GM19025 (cell line): ENCODE measurements around the gene ADD2.

Experiments
- ATAC-seq: cut with Tn5 transposase; IDR thresholded peaks from one replicate; pipeline ENCODE4 v1.9.1; 2021; ENCODE audit warnings: mild to moderate bottlenecking, low read depth, moderate library complexity; ENCODE audit not compliant: unreplicated experiment

Gene ADD2

DNA sequence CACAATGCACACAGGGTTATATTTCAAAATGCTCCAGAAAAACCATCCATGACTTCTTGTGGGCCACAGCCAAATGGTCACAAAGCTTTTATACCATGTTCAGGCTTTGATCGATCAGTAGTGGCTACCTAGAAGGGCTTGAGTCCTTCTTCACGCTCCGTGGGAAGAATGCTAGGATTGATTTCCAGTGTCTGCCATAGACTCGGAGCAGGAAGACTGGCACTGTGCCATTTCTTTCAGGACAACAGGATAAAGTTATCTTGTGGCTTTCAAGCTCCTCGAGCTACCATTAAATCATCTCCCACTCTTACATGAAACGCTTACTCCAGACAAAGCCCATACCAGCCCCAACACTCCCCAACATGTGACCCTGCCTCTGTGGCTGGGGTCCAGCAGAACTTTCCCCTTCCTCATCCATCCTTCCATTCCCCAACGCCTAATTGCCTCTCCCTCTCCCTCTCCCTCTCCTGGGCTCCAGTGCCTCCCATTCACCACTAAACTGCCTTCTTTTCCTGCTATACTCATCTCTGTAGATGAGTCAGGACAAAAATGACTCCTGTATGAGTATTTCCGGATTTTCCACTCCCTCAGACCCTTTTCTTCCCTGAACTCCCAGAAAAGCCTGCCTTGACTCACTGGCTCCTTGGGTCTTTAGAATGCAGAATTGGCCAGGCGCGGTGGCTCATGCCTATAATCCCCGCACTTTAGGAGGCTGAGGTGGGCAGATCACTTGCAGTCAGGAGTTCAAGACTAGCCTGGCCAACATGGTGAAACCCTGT, 40.9 kb downstream of the ADD2 start:
- ATAC-seq = no peak

DNA sequence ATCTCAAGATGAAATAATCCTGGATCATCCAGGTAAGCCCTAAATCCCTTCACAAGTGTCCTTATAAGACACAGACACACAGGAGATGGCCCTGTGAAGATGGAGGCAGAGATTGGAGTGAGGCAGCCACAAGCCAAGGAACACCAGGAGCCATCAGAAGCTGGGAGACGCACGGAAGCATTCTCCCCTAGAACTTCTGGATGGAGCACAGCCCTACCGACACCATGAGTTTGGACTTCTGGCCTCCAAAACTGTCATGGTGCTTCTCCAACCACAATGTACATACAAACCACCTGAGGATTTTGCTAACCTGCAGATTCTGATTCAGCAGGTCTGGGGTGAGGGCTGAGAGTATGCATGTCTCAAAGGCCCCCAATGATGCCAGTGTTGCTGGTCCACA, 42.5 kb downstream of the ADD2 start:
- ATAC-seq = no peak

DNA sequence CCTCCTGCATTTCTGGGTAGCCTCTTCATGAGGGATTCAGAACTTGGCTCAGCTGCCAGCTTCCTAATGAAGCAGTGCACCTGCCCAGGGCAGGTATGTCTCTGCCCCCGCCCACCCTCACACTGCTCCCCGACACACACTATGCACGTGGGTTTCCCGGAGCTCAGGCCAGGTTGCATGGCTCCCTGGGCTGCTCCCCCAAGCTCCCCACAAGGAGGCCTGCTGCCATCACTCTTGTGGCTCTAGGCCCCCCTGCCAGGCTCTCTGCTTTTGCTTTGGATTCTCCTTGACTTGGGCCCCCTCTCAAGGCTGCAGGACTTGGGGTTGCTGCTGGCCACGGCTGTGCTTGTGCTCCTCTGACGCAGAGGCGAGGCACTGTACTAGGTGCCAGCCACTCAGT, 43.6 kb downstream of the ADD2 start:
- ATAC-seq = no peak

DNA sequence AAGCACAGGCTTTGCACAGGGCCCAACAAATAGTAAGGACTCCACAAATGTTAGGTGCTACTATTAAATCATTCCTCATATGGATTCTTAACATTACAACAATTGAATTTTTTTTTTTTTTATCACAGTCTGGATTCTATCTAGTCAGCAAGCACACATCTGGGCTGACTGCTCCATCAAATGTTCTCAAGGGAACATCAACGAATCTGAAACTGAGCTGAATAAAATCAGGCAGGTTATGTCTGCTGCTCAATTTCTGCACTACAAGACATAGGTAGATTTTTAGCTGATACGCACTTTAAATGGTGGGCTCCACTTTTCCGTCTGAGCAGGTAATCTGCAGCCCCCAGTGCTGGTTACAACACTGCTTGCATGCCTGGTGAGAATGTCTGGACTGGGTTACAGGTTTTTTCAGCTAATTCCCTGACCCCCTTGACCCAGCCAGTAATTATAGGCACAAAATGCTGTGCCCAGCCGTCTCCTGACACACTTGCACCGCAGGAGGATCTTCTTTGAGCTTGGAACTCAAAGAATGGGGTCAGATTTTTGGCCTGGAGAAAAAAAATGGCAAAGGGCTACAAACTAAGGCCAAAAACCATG, 44.6 kb downstream of the ADD2 start:
- no peak for ATAC-seq

DNA sequence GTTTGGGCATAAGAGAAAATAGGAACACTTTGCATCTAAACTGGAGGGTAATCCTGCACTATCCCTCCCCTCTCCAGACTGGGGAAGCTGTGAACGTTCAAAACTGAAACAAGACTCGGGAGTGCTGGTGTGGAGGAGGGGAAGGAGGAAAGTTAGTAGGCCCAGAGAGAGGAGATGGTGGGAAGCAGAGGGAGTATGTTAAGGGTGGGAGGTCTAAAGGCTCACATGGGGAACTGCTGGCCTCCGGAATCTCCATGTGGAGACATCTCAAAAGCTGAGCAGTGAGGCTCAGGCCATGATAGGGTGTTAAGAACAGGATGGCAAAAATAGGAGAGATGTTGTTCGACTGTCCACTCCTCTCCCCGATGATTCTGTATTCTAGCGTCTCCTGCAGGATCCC, 47.9 kb downstream of the ADD2 start:
- ATAC-seq = no peak

DNA sequence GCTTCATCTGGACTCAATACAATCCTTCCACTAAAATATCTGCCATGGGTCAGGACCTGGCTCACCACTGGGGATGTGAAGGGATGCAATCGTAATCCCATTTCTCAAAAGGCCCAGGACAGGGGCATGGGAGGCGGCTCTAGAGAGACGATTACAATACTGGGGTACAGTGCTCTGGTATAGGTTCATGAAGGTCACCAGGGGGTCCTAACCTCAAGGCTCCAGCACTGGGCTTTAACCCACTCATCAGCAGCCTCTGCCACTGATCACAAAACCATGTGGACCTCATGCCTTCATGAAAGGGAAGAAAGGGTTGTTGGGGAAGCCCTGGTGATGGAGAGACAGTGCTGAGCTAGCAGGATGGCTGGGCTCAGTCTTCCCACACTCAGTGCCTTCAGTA, 48.8 kb downstream of the ADD2 start:
- no peak for ATAC-seq

DNA sequence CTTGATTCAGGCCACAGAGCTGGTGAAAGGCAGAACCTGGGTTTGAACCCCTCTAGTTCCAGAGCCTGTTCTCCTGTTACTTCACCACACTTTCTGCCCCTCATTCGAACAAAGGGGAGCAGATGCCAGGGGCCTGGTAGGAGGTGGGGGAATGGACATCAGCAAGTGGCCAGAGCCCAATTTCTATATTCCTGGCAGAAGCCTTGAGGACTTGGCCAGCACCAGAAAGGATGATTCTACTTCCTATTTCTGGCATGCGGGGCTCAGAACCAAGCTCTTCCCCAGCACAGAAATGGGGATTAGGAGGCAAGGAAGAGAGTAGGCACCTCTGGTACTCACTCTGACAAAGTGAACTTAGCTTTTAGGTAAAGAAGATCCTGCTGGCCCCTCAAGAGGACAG, 49.3 kb downstream of the ADD2 start:
- no peak for ATAC-seq

DNA sequence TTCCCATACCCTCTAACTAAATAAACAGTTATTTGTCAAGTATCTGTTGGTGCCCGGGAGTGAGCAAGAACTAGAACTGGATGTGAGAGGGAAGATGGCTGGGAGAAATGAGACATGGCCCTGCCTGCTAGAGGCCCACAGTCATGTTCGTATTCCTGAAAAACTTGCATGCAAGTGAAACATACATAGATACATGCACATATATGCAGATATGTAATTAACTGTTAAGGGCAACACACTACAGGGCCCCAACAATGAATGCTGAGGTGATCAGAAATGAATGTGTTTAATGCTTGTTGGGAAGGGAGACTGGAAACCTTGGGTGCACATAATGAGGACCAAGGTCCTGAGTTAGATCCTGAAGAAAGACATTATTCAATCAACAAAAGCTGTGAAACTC, 49.8 kb downstream of the ADD2 start:
- no peak for ATAC-seq

DNA sequence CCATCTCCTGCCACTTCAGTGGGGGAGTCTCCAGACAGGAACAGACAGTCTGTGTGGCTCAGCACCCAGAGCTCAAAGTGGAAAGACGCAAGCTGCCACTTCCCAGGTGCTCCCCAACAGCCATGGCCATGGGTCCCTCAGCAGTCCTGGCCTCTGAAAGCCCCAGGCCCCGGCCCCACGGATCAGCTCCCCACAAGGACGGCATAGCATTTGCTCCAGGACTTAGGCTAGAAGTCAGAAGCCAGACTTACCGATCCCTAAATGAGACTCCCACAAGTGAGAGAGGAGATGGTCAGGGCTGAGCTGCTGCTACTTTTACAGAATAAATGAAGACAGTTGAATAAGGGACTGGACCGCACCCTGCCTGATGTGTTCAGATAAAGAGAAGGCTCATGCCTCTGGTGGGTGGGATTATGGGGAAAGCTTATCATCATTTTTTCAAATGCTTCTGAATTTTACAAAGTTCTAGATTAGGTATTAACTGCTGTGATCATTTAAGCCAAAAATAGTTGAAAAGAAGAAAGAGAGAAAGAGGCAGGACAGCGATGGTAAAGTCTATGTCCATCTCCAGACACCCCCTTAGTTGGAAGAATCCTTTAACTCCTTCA, 50.5 kb downstream of the ADD2 start:
- no peak for ATAC-seq

DNA sequence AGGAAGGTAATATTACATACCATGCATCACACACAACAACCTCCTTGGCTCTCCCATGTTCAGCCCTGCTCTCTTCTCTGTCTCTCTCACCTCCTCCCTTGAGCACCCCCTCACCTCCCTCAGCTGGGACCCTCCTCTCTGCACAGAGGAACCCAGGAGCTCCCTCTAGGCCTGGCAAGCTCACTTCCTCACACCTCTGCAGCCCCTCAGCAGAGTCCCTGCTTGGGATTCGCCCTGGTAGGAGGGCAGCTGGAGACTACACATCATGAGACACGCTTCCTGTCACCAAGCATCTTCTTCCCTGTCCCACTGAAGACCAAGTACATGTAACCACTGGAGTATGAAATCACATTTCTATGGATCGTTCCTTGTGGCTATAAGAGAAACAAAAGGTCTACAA, 51.0 kb downstream of the ADD2 start:
- ATAC-seq = no peak

DNA sequence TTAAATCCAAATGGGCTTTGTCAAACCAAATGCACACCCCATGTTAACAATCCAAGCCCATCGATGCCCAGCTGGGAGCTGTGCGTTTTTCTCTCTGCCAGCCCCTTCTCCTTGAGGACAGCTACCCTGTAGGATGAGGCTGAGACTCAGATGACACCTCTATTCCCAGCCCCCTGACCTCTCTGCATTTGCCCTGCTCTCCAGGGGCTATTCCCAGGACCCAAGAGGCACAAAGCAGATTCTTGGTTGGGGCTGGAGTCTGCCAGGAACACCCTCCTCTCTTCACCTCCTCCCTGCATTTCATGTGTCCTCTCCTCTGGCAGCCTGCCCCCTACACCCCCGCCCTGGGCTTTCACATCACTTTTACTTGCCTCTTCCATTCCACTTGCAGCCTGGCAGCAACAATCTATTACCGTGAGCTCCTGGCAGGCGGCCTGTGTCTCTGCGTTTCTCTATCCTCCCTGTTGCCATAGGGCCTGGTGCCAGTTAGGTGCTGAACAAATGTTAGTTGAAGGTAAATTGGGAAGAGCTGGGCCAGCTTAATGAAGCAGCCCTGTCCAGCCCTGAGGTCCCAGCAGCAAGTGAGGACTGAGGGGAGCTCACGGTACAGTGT, 51.8 kb downstream of the ADD2 start:
- no peak for ATAC-seq

DNA sequence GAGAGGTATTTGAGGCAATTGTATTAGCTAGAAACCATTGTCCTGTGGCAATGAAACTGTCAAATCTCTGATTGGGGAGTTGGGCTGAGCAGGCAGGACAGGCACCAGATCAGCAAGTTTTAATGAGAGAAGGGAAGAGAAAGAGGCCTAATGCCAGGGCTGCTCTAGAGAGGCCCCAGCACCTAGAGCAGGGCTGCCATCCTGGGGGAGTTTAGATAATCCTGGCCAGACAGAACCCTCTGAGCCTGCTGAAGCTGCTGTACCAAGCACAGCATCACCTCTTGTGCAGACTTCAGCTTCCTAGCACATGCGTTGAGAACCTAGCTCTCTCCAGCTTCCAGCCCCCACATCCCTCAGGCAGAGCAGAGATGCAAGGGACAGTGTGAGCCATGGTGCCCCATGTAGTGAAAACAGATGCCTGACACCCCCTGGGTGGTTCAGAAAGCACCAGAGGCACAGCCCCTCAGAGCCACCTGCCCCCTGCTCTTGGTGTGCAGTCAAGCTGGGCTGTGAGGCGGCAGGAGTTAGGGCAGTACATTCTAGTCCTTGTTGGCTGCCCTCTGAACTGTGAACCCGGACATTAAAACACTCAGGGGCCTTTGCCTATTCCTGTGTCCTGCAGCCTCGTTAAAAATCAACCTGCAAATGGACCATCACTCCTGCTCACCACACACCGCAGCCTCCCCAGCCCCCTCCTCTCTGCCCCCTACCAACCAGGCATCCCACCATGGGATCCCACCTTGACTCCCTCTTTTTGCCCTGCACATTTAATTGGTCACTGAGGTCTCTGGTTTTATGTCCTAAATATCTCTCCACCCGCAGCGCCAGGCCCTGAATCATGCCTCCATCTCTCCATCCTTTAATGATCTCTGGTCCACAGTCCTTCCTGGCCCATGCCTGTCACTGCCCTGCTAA, 52.7 kb downstream of the ADD2 start:
- no peak for ATAC-seq

DNA sequence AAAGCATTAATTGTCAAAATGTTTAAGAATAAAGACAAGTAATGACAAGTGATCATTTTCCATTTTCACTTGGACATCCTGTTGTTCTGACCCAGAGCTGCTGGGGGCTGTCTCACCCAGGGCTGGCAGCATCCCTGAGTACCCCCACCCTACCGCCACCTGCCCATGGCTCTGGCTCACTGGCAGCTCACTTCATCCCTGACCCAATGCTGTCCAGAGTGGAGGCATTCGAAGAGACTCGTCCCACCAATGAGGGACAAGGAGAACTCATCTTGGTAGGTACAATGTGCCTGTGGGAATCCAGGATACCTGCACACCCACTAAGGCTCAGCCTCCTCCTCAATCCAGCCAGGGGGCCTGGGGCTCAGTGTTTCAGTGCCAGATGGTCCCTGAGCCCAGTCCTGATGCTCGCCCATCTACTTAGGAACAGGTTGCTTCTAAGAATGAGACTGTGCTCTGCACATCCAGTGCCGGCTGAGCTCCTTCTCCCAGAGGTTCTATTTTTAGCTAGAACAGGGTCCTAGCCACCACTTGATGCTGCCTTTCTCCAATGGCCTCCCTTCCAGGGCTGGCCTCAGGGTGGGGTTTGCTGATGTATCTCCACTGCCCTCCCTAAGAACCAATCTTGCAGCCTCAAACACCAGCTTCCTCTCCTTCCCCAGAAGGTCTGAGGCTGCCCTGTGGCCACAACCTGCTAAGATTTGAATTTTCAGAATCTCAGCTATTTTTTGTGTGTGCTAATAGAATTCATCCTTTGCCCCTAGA, 53.7 kb downstream of the ADD2 start:
- no peak for ATAC-seq

DNA sequence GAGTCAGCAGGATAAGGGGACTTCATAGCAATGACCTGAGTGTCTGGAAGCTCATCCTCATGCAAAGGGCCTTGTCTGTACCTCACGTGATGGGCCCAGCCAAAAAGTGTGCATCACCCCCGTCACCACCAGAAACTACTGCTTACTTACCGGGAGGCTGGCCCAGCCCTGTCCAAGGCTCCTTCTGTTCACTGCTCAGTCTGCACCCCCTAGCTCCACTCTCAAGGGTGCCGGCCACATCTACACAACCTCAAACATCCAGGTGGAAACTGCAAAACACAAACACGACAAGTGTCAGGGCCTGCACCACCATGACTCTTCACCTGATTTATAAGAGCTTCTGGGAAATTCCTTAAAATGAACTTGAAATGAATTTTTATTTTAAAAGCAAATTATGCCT, 55.1 kb downstream of the ADD2 start:
- no peak for ATAC-seq

DNA sequence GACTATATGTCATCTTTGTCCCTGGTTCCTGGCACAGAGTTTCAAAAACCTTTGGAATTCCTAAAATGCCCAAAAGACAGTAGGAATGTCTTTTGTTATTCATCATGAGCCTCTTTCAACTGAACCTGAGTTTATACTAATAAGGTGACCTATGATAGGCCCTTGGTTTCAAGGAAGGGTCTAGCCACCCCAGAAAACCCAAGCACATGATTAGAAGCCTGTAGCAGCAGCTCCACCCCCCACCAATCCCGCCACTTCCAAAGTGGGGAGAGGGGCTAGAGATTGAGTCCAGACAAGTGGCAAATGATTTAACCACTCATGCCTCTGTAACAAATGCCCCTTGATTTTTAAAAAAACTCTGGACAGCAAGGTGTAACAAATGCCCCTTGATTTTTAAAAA, 56.8 kb downstream of the ADD2 start:
- ATAC-seq = no peak

DNA sequence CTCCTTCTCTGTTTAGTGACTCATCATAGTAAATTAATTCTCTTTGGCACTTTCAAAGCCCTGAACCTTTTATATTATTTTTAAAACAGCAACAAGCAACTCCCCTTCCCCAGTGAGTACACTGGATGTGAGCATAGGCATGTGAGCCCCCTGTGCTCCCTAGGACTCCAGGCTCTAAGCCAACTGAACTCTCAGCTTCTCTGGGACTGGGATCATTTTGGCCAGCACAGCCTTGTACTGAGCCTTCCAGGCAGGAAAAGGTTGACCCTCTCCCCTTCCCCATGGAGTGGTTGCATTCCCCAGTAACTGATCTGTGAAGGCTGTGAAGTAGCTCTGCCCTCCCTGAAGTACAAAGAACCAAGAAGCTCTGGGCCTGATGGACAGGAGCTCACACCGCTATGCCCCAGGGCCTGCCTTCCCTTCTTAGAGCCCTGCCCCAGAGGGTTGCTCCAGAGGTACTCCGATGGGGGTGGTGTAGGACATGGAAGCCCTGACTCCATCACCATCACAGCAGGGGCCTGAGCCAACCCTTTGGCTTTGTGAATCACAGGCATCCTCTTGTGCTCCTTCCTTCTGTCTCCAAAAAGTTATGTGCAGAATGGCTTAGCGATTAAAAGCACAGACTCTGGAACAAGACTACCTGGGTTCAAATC, 57.8 kb downstream of the ADD2 start:
- no peak for ATAC-seq

DNA sequence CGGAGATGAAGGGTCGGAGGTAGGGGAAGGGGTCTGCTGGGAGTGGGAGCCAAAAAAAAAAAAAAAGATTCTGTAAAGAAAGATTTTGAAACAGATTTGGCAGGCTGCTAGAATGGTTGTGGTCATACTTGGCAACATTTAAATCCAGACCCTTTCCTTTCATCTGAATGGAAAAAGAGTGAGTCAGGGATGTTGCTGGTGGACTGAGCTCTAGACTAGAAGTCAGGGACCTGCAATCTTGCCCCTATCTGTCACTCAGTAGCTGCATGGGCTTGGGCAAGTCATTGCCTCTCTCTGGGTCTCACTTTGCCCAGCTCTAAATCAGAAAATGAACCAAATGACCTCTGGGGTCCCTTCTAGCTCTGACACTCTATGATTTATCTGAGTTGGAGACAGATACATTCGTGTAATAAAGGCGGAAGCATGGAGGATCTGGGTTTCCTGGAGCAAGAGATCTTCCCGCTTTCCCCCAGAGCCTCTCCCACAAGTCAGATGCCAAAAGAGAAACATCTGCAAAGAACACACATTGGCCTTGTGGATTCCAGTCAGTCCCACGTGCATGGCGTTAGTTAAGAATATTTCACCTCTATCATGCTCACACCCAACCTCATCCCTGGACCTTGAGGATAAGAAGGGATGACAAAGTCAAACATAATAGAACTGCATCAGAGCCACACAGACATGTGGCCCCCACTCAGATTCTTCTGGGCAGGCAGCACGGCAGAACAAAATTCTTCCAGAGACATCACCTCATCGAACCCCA, 58.5 kb downstream of the ADD2 start:
- ATAC-seq = no peak

DNA sequence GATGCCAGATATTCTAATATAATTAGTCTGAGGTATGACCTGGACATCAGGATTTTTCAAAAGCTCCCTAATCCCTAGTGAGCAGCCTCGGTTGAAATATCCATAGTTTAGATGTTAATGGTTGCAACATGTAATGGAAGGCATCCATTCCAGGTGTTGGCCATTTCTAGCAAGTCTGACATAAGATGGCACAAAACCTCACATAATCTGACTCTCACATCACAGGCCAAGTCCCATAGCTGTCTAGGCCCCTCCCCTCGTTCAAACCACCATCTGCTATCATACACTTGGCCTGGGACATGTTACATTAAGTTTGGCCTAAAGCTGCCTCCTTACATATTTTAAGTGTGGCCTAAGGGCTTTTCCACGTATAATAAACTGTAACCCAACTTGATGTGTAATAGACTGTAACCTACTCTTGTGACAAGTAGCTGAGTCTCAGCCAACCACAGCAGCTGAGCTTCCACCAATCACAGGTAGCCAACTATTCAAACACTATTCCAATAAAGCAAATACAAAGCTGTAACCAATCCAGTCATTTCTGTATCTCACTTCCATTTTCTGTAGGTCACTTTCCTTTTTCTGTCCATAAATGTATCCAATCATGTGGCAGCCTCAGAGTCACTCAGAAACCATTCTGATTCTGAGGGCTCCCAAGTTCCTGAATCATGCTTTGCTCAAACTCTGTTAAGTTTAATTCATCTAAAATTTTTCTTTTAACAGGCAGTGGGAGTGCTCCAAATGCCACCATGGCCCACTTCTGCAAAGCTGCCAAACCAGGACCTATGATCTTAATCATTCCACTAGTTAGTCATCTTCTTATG, 59.4 kb downstream of the ADD2 start:
- no peak for ATAC-seq
